Measurements from ENCODE around the gene GRB10. TPM values are rescaled to one million over a fixed set of nuclear protein-coding genes. Genes with fewer than 3 reads are reported as not detected.

GRB10 gene
- polyA plus RNA-seq, 3 donors = 1.3 to 3.1 (median 1.5) TPM

- Histone ChIP-seq H3K27ac (ENCODE audit: low read depth in 1 of 2, low read length in 2 of 2) (no peak overlapping the region), H3K36me3 (replicated peaks in 1 of 2; ENCODE audit: control insufficient read depth in 1 of 2, insufficient read depth in 2 of 2, low read length in 2 of 2) (no peaks in the 10 kb centered on the region), H3K4me2 (replicated peaks; ENCODE audit: extremely low read depth, low read length, poor library complexity, severe bottlenecking) (no peak overlapping the region), H3K9me3 (replicated peaks in 1 of 2; ENCODE audit: control insufficient read depth in 1 of 2, insufficient read depth in 1 of 2, low read length in 2 of 2) (peaks cover 0 to 3% of the 10 kb centered on the region in 2 donors), H2AFZ (ENCODE audit: insufficient read depth, low read depth, low read length, poor library complexity, severe bottlenecking) (no peak overlapping the region), H3K9ac (ENCODE audit: insufficient read depth, low read length, poor library complexity, severe bottlenecking) (no peak overlapping the region), H3K27me3 (ENCODE audit: control insufficient read depth in 2 of 2, insufficient read depth in 2 of 2, low read length in 2 of 2) (no peaks in the 10 kb centered on the region), H3K79me2 (ENCODE audit: insufficient read depth, low read length) (no peaks in the 10 kb centered on the region), H3K4me3 (replicated peaks in 1 of 3; ENCODE audit: low read depth in 2 of 3, low read length in 3 of 3) (no peak overlapping the region), H4K20me1 (ENCODE audit: insufficient read depth, low read length) (no peaks in the 10 kb centered on the region), H3K4me1 (ENCODE audit: control insufficient read depth in 1 of 2, insufficient read depth in 2 of 2, low read length in 2 of 2) (no peaks in the 10 kb centered on the region)
- intact Hi-C loops (cut with micrococcal nuclease) = no loop called here
- Mint-ChIP-seq H3K27me3 (ENCODE audit: low read depth in 3 of 3) (peaks cover 0 to 3% (median 1%) of the 10 kb centered on the region in 3 donors), H3K36me3 (peaks cover 0 to 3% of the 10 kb centered on the region in 2 donors), H3K4me1 (no peaks in the 10 kb centered on the region), H3K27ac (no peak overlapping the region), H3K4me3 (no peak overlapping the region), H3K9me3 (peaks cover 0 to 10% (median 5%) of the 10 kb centered on the region in 7 donors)
- no peak for TF ChIP-seq CTCF (IDR thresholded peaks at IDR 0.05)
- DNase-seq = no peak
- WGBS (ENCODE audit: insufficient coverage) = 94% methylated on average over 7 of the region's 7 CpGs
Observed at GRCh38 chr7:50640779-50641178, 141.9 kb downstream of the GRB10 start.

- no peak overlapping the region for H3K4me3 Mint-ChIP-seq
- Histone ChIP-seq H4K20me1 (ENCODE audit: insufficient read depth, low read length) (no peaks in the 10 kb centered on the region), H3K27me3 (ENCODE audit: control insufficient read depth in 2 of 2, insufficient read depth in 2 of 2, low read length in 2 of 2) (no peaks in the 10 kb centered on the region), H3K27ac (ENCODE audit: low read depth in 1 of 2, low read length in 2 of 2) (no peak overlapping the region), H3K9me3 (replicated peaks in 1 of 2; ENCODE audit: control insufficient read depth in 1 of 2, insufficient read depth in 1 of 2, low read length in 2 of 2) (peaks cover 0 to 3% of the 10 kb centered on the region in 2 donors), H3K4me2 (replicated peaks; ENCODE audit: extremely low read depth, low read length, poor library complexity, severe bottlenecking) (no peak overlapping the region), H3K79me2 (ENCODE audit: insufficient read depth, low read length) (no peaks in the 10 kb centered on the region), H3K9ac (ENCODE audit: insufficient read depth, low read length, poor library complexity, severe bottlenecking) (no peak overlapping the region), H3K36me3 (replicated peaks in 1 of 2; ENCODE audit: control insufficient read depth in 1 of 2, insufficient read depth in 2 of 2, low read length in 2 of 2) (no peaks in the 10 kb centered on the region), H2AFZ (ENCODE audit: insufficient read depth, low read depth, low read length, poor library complexity, severe bottlenecking) (no peak overlapping the region), H3K4me1 (ENCODE audit: control insufficient read depth in 1 of 2, insufficient read depth in 2 of 2, low read length in 2 of 2) (no peaks in the 10 kb centered on the region), H3K4me3 (replicated peaks in 1 of 3; ENCODE audit: low read depth in 2 of 3, low read length in 3 of 3) (no peak overlapping the region)
- H3K27ac Mint-ChIP-seq = no peak overlapping the region
- peaks cover 0 to 3% of the 10 kb centered on the region in 2 donors for H3K36me3 Mint-ChIP-seq
- no peak for DNase-seq
- 100% methylated on average over 1 of the region's 2 CpGs for WGBS (ENCODE audit: insufficient coverage)
- peaks cover 0 to 10% (median 5%) of the 10 kb centered on the region in 7 donors for H3K9me3 Mint-ChIP-seq
- H3K4me1 Mint-ChIP-seq = no peaks in the 10 kb centered on the region
- TF ChIP-seq CTCF (IDR thresholded peaks at IDR 0.05) = no peak
- intact Hi-C loops (cut with micrococcal nuclease) = no loop called here
- H3K27me3 Mint-ChIP-seq (ENCODE audit: low read depth in 3 of 3) = peaks cover 0 to 1% (median under 1%) of the 10 kb centered on the region in 3 donors
Observed at GRCh38 chr7:50640256-50640655, 142.4 kb downstream of the GRB10 start.

Data from CD14-positive monocyte (primary cell).